OCI-LY1 (cell line): ENCODE data around the gene ZNF385C.
A peak's percentile ranks its signal among the peaks of the same experiment; 100 is the strongest.

Source experiments
- H2AFZ ChIP-seq: fragments of 200-600 bp; sonication (generic), shearing (Covaris generic); 2 replicates; pipeline ENCODE4 v1.6.0; 2014; ENCODE audit warnings: antibody characterized with exemption, mild to moderate bottlenecking, low read length
- H3F3A ChIP-seq: fragments of 200-600 bp; sonication (generic), shearing (Covaris generic); 2 replicates; pipeline ENCODE4 v1.6.0; 2014; ENCODE audit warnings: mild to moderate bottlenecking, antibody characterized with exemption, low read length, moderate library complexity; ENCODE audit not compliant: insufficient read depth
- H3K27ac ChIP-seq: fragments of 200-600 bp; sonication (generic); 2 replicates; pipeline ENCODE4 v1.5.1; 2014; ENCODE audit warnings: low read length, mixed run types, mild to moderate bottlenecking, low read depth; ENCODE audit not compliant: poor library complexity, severe bottlenecking
- H3K27me3 ChIP-seq: fragments of 200-600 bp; sonication (generic); 2 replicates; pipeline ENCODE4 v1.6.0; 2014; ENCODE audit warnings: antibody characterized with exemption, mild to moderate bottlenecking, low read length, moderate library complexity; ENCODE audit not compliant: insufficient read depth
- H3K36me3 ChIP-seq: fragments of 200-600 bp; sonication (generic); 2 replicates; pipeline ENCODE4 v1.6.1; 2014; ENCODE audit warnings: mild to moderate bottlenecking, antibody characterized with exemption, low read length, moderate library complexity, mixed read lengths; ENCODE audit not compliant: insufficient read depth
- H3K4me1 ChIP-seq: fragments of 200-600 bp; sonication (generic); 2 replicates; pipeline ENCODE4 v1.5.1; 2014; ENCODE audit warnings: mild to moderate bottlenecking, low read length, moderate library complexity; ENCODE audit not compliant: insufficient read depth, severe bottlenecking
- H3K4me2 ChIP-seq: fragments of 200-600 bp; sonication (generic), shearing (Covaris generic); 2 replicates; pipeline ENCODE4 v1.6.1; 2014; ENCODE audit warnings: low read length
- H3K4me3 ChIP-seq: fragments of 200-600 bp; sonication (generic); 2 replicates; pipeline ENCODE4 v1.5.1; 2014; ENCODE audit warnings: low read length, low read depth, mild to moderate bottlenecking, mixed read lengths; ENCODE audit not compliant: poor library complexity, severe bottlenecking
- H3K79me2 ChIP-seq: fragments of 200-600 bp; shearing (Covaris generic); 2 replicates; pipeline ENCODE4 v1.6.1; 2016; ENCODE audit warnings: mixed run types, low read length, mixed read lengths; ENCODE audit not compliant: insufficient read depth
- H3K9ac ChIP-seq: fragments of 200-600 bp; sonication (generic), shearing (Covaris generic); 2 replicates; pipeline ENCODE4 v1.6.1; 2014; ENCODE audit warnings: mild to moderate bottlenecking, low read length, mixed read lengths
- H3K9me2 ChIP-seq: fragments of 200-600 bp; sonication (generic), shearing (Covaris generic); 2 replicates; pipeline ENCODE4 v1.6.1; 2014; ENCODE audit warnings: low read depth, mild to moderate bottlenecking, low read length, mixed read lengths
- H3K9me3 ChIP-seq: fragments of 200-600 bp; shearing (Covaris generic); 2 replicates; pipeline ENCODE4 v1.6.1; 2014; ENCODE audit warnings: low read length, mixed read lengths
- H4K20me1 ChIP-seq: fragments of 200-600 bp; sonication (generic), shearing (Covaris generic); 2 replicates; pipeline ENCODE4 v1.6.0; 2016; ENCODE audit warnings: mild to moderate bottlenecking, low read length; ENCODE audit not compliant: insufficient read depth
- CTCF ChIP-seq: fragments of 200-600 bp; sonication (generic), shearing (Covaris generic); IDR thresholded peaks from 2 replicates; pipeline ENCODE4 v1.5.1; 2017; ENCODE audit warnings: mild to moderate bottlenecking, antibody characterized with exemption, low read length, moderate library complexity, mixed read lengths
- EZH2 ChIP-seq: fragments of 200-600 bp; sonication (generic), shearing (Covaris generic); IDR thresholded peaks from 2 replicates; pipeline ENCODE4 v1.8.0; 2017; ENCODE audit warnings: borderline replicate concordance, mixed run types, mild to moderate bottlenecking, antibody characterized with exemption, low read length, moderate library complexity, mixed read lengths

ZNF385C gene

DNA sequence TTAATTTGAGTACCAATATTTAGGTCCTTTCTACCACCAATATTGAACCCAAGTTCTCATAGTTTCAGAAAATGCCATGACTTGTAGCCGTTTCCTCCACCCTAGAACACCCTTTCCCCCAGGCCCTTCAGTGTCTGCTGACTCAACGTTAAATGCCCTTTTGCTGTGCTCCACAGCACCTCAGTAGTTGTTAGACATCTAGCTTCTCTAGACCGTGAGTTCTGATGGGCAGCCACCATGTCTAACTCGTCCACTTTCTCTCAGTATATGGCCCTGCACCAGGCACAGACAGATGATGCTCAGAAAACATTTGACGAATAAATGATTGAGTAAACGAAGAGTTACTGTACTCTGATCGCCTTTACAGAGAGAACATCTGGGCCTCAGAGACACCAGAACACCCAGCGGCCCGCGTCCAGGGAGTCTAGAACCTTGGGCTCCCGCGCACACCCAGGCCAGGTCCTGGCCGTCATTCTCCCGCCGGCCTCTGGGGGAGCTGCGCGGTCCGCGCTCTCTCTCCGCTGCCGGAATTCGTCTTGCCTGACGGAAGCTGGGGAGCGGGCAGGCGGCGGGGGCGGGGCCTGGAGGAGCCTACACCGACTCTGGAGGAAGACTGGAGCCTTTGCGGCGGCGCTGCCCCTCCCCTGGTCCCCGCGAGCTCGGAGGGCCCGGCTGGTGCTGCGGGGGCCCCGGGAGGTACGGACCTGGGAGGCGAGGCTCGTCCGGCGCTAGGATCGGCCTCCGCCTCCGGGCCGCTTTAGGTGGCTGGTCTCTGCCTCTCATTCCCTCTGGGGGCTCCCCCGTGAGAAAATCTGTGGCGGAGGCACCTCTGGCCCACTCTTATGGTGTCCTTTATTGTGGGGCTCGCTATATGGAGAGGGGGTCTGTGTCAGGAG lies 78.5 kb downstream of the ZNF385C start, which contains the start of gene NKIRAS2:
NKIRAS2 (plus strand) TSS at position 582 of the 896 bp plus-strand sequence. CDS start 1,488 bp downstream, outside the sequence.
- TF ChIP-seq CTCF (peak; percentile 91), EZH2 (no peak)
- Histone ChIP-seq H3K79me2 (peaks cover 26% of the 10 kb centered on the region), H3K27me3 (no peaks in the 10 kb centered on the region), H3K9me2 (no peaks in the 10 kb centered on the region), H3K27ac (no peak within 1 kb of the TSS), H3F3A (no peaks in the 10 kb centered on the region), H3K4me3 (peak within 1 kb of the TSS; percentile 86), H4K20me1 (no peaks in the 10 kb centered on the region), H3K9me3 (no peaks in the 10 kb centered on the region), H3K4me1 (peaks cover 48% of the 10 kb centered on the region), H3K36me3 (peaks cover 35% of the 10 kb centered on the region), H3K9ac (peak within 1 kb of the TSS; percentile 93), H2AFZ (peak within 1 kb of the TSS; percentile 82), H3K4me2 (peak within 1 kb of the TSS; percentile 71)

GRCh38 chr17:42018988-42019387 lies 79.3 kb downstream of the ZNF385C start:
- H3K4me3 ChIP-seq = no peak overlapping the region
- no peak for TF ChIP-seq CTCF
- no peak for TF ChIP-seq EZH2
- no peak overlapping the region for H3K27ac ChIP-seq
- no peaks in the 10 kb centered on the region for H3F3A ChIP-seq
- no peak overlapping the region for H3K4me2 ChIP-seq
- H3K9ac ChIP-seq = no peak overlapping the region
- no peaks in the 10 kb centered on the region for H3K27me3 ChIP-seq
- peaks cover 33% of the 10 kb centered on the region for H3K79me2 ChIP-seq
- H3K9me3 ChIP-seq = no peaks in the 10 kb centered on the region
- H3K9me2 ChIP-seq = no peaks in the 10 kb centered on the region
- H3K36me3 ChIP-seq = peaks cover 31% of the 10 kb centered on the region
- no peaks in the 10 kb centered on the region for H4K20me1 ChIP-seq
- peaks cover 42% of the 10 kb centered on the region for H3K4me1 ChIP-seq
- H2AFZ ChIP-seq = no peak overlapping the region

DNA sequence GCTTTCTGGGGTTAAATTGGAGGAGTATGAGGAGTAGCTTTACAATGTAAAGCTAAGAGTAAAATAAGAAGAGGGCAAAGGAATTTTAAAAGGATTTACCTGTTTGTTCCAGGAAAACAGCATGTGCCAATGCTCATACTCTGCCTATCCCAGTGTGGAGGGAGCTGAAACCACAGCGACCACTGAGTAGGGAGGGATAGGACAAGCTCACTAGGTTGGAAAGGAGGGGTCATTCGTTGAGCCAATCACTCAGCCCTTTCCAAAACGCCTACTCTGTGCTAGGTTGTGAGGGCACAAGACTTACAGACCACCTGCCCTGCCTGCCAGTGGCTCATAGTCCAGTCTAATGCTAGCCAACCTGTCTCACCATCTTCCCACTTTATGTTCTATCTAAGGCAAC lies 79.9 kb downstream of the ZNF385C start:
- no peak for TF ChIP-seq EZH2
- no peak for TF ChIP-seq CTCF
- Histone ChIP-seq H3K9me3 (no peaks in the 10 kb centered on the region), H3K36me3 (peaks cover 25% of the 10 kb centered on the region; the same call in 1 of the 2 replicates), H3K4me2 (peak overlapping the region; percentile 90), H3K9ac (peak overlapping the region; percentile 94), H3K4me3 (peak overlapping the region; percentile 93), H3K27ac (no peak overlapping the region), H3K9me2 (no peaks in the 10 kb centered on the region), H3K4me1 (peaks cover 45% of the 10 kb centered on the region), H3K27me3 (no peaks in the 10 kb centered on the region), H2AFZ (no peak overlapping the region), H3F3A (no peaks in the 10 kb centered on the region), H3K79me2 (peaks cover 40% of the 10 kb centered on the region), H4K20me1 (no peaks in the 10 kb centered on the region)
